HG03442 (cell line): Measurements from ENCODE around the gene SLC1A4.
A peak's percentile ranks its signal among the peaks of the same experiment; 100 is the strongest.
"Not testable (repeated sequence)": the region's sequence is repeated elsewhere in the genome, so short reads cannot be mapped to it uniquely, and the experiment has no call there.

ENCODE experiments used
- ATAC-seq: cut with Tn5 transposase; IDR thresholded peaks from one replicate; pipeline ENCODE4 v1.9.1; 2021; ENCODE audit warnings: mild to moderate bottlenecking, moderate library complexity; ENCODE audit not compliant: unreplicated experiment

SLC1A4 gene

DNA sequence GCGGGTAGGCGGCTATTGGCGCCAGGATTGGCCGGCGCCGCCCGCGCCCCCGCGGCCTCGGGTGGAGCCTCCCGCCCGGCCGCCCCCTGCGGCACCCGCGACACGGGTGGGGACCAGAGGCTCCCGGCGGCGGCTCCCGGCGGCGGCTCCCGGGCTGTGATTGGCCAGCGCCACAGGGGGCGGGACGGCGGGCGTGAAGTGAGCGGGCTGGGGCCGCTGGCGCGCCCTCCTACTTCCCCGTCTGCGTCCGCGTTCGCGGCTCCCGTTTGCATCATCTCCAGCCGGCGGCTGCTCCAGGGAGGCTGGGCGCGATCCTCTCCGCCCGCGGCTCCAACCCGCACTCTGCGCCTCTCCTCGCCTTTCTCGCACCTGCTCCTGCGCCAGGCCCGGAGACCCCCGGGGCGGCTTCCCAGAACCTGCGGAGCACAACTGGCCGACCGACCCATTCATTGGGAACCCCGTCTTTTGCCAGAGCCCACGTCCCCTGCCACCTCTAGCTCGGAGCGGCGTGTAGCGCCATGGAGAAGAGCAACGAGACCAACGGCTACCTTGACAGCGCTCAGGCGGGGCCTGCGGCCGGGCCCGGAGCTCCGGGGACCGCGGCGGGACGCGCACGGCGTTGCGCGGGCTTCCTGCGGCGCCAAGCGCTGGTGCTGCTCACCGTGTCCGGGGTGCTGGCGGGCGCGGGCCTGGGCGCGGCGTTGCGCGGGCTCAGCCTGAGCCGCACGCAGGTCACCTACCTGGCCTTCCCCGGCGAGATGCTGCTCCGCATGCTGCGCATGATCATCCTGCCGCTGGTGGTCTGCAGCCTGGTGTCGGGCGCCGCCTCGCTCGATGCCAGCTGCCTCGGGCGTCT is at the start of gene SLC1A4:
TSS of gene SLC1A4 (plus strand) at position 274 of the 856 bp plus-strand sequence. CDS start at position 519, 245 bp downstream.
- peak; percentile 60 for ATAC-seq

GRCh38 chr2:64941143-64941542 is 48.1 kb upstream of the SLC1A4 start:
- ATAC-seq, result no peak

- ATAC-seq, result no peak
These were observed 47.4 kb upstream of the SLC1A4 start for GRCh38 chr2:64941801-64942200.

GRCh38 chr2:64942693-64943092 is 46.5 kb upstream of the SLC1A4 start:
- no peak for ATAC-seq

DNA sequence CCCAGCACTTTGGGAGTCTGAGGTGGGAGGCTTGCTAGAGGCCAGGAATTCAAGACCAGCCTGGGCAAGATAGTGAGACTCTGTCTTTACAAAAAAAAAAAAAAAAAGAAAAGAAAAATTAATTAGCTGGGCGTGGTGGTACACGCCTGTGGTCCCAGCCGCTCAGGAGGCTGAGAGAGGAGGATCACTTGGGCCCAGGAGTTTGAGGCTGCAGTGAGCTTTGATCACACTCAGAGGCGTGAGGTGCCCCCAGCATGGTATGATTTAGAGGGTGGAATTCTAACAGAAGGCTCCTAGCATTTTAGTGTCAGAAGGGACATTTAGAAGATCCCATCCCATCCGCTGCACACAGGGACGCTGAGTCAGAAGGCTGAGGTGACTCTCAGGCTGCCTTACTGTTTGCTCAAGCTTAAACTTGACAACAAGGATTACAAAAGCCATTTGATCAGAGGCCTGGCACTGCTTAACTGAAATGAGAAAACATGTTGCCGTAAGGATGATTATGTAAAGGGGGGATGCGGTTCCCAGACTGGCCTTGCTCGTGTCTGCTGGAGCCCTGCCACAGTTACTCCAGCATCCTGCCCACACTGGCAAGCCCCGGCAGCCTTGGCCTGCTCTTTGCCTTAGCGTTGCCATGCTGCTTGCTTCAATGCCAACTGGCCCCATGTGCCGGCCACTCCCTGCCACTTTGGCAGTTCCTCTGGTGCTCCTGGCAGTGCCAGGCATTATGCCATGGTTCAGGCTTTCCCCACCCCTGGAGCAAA is 45.6 kb upstream of the SLC1A4 start:
- ATAC-seq, result no peak

GRCh38 chr2:64944484-64944883 is 44.7 kb upstream of the SLC1A4 start:
- no peak for ATAC-seq

DNA sequence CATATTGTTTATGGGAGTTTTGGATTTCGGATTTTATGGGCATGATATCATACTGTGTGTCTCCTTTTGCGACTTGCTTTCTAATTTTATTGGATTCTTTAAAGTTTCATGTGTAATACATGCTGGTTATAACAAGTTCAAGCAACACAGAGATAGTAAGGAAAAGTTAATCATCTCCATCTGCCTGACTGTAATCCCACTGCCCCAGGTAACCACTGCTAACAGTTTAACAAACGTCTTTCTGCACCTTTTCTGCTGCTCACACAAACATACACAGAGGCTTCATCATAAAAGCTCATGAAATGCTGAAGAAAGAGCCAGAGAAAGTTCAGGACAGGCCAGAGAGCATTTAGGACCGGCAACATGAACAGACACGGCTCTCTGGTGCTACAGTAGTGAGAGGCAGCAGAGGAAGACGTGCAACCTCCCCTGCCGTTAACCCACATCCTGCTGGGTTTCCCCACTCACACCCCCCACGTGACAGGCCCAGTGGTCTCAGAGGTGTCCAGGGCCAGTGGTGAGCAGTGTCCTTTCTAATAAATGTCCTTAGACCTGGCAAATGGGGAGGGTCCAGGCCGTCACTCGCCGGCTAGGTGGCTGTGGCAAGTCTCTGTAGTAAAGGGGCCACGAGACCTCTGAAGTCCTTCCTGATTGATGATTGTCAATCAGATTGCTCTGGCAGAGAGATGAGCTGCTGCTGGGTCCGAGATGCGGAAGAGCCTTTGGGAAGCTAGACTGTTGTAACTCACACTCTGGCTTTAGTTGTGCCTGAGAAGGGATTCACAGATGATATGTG is 43.0 kb upstream of the SLC1A4 start:
- ATAC-seq, result peak; percentile 88

GRCh38 chr2:64946769-64947247 is 42.4 kb upstream of the SLC1A4 start:
- no peak for ATAC-seq

DNA sequence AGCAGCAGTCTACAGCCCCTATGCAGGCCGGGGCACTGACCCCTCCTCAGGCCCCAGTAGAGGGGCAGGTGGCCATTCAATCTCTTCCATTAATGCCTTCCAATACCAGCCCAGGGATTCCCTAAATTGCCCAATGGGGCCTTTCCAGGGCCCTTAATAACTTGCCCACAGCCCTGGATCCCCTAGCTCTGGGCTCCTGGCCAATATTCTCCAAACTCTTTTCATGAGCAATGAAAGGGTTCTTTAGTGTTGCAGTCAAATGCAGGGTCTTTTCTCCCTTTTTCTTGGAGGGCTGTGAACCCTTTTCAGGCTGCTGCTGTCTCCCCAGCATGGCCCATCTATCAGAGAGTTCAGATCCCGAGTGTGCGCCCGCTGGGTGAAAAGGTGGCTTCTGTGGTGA is 41.3 kb upstream of the SLC1A4 start:
- ATAC-seq, result no peak

- no peak for ATAC-seq
These were observed 38.7 kb upstream of the SLC1A4 start for GRCh38 chr2:64950226-64951160.

DNA sequence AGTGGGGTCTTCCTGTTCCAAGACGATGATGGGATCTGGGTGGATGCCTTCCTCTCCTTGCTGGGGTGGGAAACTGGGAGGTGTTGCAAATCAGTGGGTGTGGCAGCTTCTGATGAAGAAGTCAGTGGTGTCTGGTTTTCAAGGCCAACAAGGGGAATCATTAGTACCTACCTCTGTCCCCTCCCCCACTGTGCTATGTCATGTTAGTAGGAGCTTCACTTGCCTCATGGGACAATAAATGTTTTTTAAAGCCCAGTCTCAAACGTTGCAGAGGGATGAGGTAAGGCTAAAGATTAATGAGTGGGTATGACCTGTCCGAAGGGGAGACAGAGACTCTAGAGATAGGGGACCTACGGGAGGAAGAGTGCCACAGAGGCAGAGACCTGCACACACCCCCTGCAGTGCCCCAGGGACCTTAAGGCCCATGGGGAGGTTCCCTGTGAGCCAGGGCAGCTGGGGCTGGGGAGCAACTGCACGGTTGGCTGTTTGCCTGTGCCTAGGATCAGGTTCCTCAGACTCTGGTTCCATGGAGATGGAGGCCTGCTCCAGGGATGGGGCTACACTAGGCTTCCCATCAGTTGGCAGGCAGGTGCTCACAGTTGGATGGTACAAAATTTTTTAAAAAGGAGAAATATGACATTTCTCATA is 37.8 kb upstream of the SLC1A4 start:
- no peak for ATAC-seq

- no peak for ATAC-seq
These were observed 37.1 kb upstream of the SLC1A4 start for GRCh38 chr2:64952096-64952495.

DNA sequence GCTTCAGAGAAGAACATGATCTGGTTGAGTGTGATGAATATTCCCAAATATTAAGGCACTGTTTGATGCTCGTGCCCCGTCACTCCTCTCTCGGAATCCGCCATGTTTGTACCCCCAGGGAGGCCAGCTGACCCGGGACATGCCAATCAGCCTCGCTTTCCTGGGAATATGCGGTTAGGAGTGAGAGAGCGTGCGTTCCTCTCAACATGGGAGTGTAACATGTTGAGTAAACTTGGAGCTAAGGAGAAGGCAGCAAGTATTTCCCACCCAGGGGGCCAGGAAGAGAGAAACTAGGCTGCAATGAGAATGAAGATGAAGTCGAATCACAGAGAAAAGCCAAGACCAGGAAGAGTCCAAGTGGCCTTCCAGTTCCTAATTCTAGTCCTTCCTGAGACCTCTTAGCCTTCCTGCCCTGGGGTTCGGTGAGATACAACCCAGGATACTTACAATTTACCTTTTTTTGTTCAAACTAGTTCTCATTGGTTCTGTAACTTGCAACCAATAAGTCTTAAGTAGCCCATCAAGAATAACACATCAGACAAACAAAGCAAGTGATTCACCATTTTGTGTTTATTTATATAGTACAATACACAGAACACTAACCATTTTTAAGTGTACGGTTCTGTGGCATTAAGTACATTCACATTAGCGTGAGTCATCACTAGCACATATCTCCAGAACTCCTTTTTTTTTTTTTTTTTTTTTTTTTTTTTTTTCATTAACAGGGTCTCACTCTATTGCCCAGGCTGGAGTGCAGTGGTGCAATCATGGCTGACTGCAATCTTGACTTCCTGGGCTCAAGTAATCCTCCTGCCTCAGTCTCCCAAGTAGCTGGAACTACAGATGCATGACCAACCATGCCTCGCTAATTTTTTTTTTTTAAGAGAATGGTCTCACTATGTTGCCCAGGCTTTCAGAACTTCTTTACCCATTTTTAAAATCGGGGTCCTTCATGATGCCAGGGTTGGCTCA is 36.4 kb upstream of the SLC1A4 start:
- ATAC-seq, result no peak

GRCh38 chr2:64955467-64955866 is 33.7 kb upstream of the SLC1A4 start:
- no peak for ATAC-seq

DNA sequence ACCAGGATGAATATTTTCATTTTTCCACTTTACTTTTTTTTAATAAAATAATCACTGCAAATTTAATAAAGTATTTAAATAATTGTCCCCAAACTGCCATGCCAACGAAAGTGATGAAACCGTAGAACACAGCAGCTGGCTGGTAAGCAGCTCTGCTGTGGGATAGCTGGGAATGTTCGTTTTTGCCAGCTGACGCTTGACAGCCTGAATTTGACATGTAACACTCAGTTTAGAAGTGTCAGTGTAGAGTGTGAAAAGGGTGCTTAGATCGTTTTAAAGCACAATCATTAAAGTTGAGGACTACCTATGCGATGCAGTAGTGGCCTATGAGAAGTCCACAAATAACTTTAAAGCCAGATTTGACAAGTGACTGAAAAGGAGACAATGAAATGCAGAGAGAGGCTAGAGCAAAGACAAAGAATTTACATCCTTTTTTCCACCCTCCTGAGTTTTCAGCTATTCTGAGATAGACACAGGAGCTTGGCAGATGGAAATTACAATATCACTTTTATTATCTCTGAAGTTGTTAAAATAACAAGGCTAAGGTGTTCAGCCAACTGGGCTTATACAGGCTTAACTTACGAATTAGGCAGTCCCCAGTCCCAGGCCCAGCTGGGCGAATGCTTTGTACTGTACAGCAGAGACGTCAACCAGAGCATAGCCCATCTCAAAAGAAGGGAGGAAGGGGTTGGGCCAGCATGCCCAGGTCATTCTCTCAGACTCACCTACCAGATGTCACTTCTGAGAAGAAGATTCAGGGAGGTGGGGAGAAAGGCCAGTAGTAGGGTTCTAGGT is 31.9 kb upstream of the SLC1A4 start:
- no peak for ATAC-seq

GRCh38 chr2:64958556-64958955 is 30.6 kb upstream of the SLC1A4 start:
- ATAC-seq, result no peak

GRCh38 chr2:64960819-64961218 is 28.4 kb upstream of the SLC1A4 start:
- no peak for ATAC-seq

- not testable (repeated sequence) for ATAC-seq
These were observed 26.1 kb upstream of the SLC1A4 start for GRCh38 chr2:64963138-64963537.
